Smooth muscle cell (in vitro differentiated cells): ENCODE results near the gene CARHSP1. TPM values are rescaled to one million over a fixed set of nuclear protein-coding genes. Genes with fewer than 3 reads are reported as not detected.

Experiments used
- DNase-seq: peaks from one replicate; lab custom pipeline; 2025; ENCODE audit not compliant: unreplicated experiment; lab: John Stamatoyannopoulos, UW
- H2AFZ ChIP-seq: fragments of 200-600 bp; sonication (generic); 2 replicates; pipeline ENCODE4 v1.6.0; 2016; ENCODE audit warnings: antibody characterized with exemption, low read depth, mild to moderate bottlenecking
- H3F3A ChIP-seq: fragments of 200-600 bp; sonication (generic); 2 replicates; pipeline ENCODE4 v1.6.0; 2017; ENCODE audit warnings: antibody characterized with exemption, low read depth
- H3K27ac ChIP-seq: fragments of 200-600 bp; sonication (generic); 2 replicates; pipeline ENCODE4 v1.5.1; 2016; ENCODE audit warnings: low read depth, mild to moderate bottlenecking
- H3K27me3 ChIP-seq: fragments of 200-600 bp; sonication (generic); 2 replicates; pipeline ENCODE4 v1.6.1; 2016; ENCODE audit warnings: low read depth, mild to moderate bottlenecking
- H3K36me3 ChIP-seq: fragments of 200-600 bp; sonication (generic); 2 replicates; pipeline ENCODE4 v1.5.1; 2016; ENCODE audit warnings: low read depth
- H3K4me1 ChIP-seq: fragments of 200-600 bp; sonication (generic); 2 replicates; pipeline ENCODE4 v1.5.1; 2016; ENCODE audit warnings: low read depth
- H3K4me2 ChIP-seq: fragments of 200-600 bp; sonication (generic); 2 replicates; pipeline ENCODE4 v1.6.0; 2016; ENCODE audit warnings: mild to moderate bottlenecking
- H3K4me3 ChIP-seq: fragments of 200-600 bp; sonication (generic); 2 replicates; pipeline ENCODE4 v1.5.1; 2016; ENCODE audit warnings: mild to moderate bottlenecking
- H3K79me2 ChIP-seq: fragments of 200-600 bp; sonication (generic); 2 replicates; pipeline ENCODE4 v1.6.0; 2016; ENCODE audit warnings: low read depth, mild to moderate bottlenecking
- H3K9ac ChIP-seq: fragments of 200-600 bp; sonication (generic); 2 replicates; pipeline ENCODE4 v1.6.0; 2016; ENCODE audit warnings: low read depth
- H3K9me3 ChIP-seq: fragments of 200-600 bp; sonication (generic); replicated peaks from 2 replicates; pipeline ENCODE4 v1.5.1; 2016; ENCODE audit warnings: low read depth
- H4K20me1 ChIP-seq: fragments of 200-600 bp; sonication (generic); 2 replicates; pipeline ENCODE4 v1.6.0; 2016; ENCODE audit warnings: low read depth
- CTCF ChIP-seq: fragments of 200-600 bp; sonication (generic); IDR thresholded peaks from 2 replicates; pipeline ENCODE4 v1.5.1; 2017; ENCODE audit warnings: borderline replicate concordance, mild to moderate bottlenecking, antibody characterized with exemption; ENCODE audit not compliant: insufficient read depth, poor library complexity, severe bottlenecking
- WGBS: methylation state at CpG from one replicate; pipeline ENCODE4 v1.1.7; 2016; ENCODE audit warnings: low lambda C conversion rate; 5-methylcytosine and 5-hydroxymethylcytosine counted together
- polyA plus RNA-seq: library from polyadenylated mRNA; unstranded; fragments of >200 nt; fragmentation: Nextera tagmentation; extraction: Ambion mirVana; gene quantifications from 2 replicates; pipeline ENCODE4 v1.2.1, GENCODE V29; 2016
- total RNA-seq: library from RNA; depleted of rRNA; stranded (reverse); fragments of >200 nt; gene quantifications from 2 replicates; pipeline ENCODE4 v1.2.3, GENCODE V29; 2014

CARHSP1 gene
- total and polyA plus RNA-seq, 2 experiments from 2014 or later = 62.6 to 94.0 TPM

- Histone ChIP-seq H3K36me3 (peaks cover 22% of the 10 kb centered on the region), H3K9ac (no peak overlapping the region), H3K27ac (no peak overlapping the region), H3K4me2 (no peak overlapping the region), H2AFZ (no peak overlapping the region), H4K20me1 (peaks cover 70% of the 10 kb centered on the region), H3K4me3 (no peak overlapping the region), H3K79me2 (peaks cover 16% of the 10 kb centered on the region), H3F3A (peaks cover 7% of the 10 kb centered on the region), H3K4me1 (no peaks in the 10 kb centered on the region), H3K27me3 (no peaks in the 10 kb centered on the region), H3K9me3 (no peaks in the 10 kb centered on the region)
- no peak for DNase-seq
- peak; percentile 32 for TF ChIP-seq CTCF
- WGBS = 91% methylated on average over 13 of the region's 13 CpGs
Observed at GRCh38 chr16:8905168-8905762, 36.5 kb upstream of the CARHSP1 start.

GRCh38 chr16:8904018-8904430 lies 35.2 kb upstream of the CARHSP1 start:
- H3K27me3 ChIP-seq = no peaks in the 10 kb centered on the region
- H3K27ac ChIP-seq = no peak overlapping the region
- no peak overlapping the region for H2AFZ ChIP-seq
- DNase-seq = no peak
- H3F3A ChIP-seq = peaks cover under 1% of the 10 kb centered on the region
- no peak overlapping the region for H3K4me3 ChIP-seq
- no peak overlapping the region for H3K4me2 ChIP-seq
- H3K9me3 ChIP-seq = no peaks in the 10 kb centered on the region
- peaks cover 5% of the 10 kb centered on the region for H3K79me2 ChIP-seq
- H4K20me1 ChIP-seq = peaks cover 65% of the 10 kb centered on the region
- H3K4me1 ChIP-seq = no peaks in the 10 kb centered on the region
- WGBS = 96% methylated on average over 8 of the region's 8 CpGs
- TF ChIP-seq CTCF = no peak
- H3K9ac ChIP-seq = no peak overlapping the region
- peaks cover 25% of the 10 kb centered on the region for H3K36me3 ChIP-seq

- H3K79me2 ChIP-seq = no peaks in the 10 kb centered on the region
- H3K9me3 ChIP-seq = no peaks in the 10 kb centered on the region
- H3K4me1 ChIP-seq = no peaks in the 10 kb centered on the region
- peaks cover 4% of the 10 kb centered on the region for H3F3A ChIP-seq
- no peak for DNase-seq
- WGBS = 95% methylated on average over 9 of the region's 9 CpGs
- no peaks in the 10 kb centered on the region for H3K27me3 ChIP-seq
- no peak overlapping the region for H3K4me2 ChIP-seq
- no peak overlapping the region for H3K4me3 ChIP-seq
- H4K20me1 ChIP-seq = peaks cover 65% of the 10 kb centered on the region
- no peak overlapping the region for H2AFZ ChIP-seq
- H3K9ac ChIP-seq = no peak overlapping the region
- no peak for TF ChIP-seq CTCF
- H3K27ac ChIP-seq = no peak overlapping the region
- H3K36me3 ChIP-seq = peaks cover 32% of the 10 kb centered on the region
Observed at GRCh38 chr16:8903004-8903403, 34.2 kb upstream of the CARHSP1 start.

GRCh38 chr16:8901320-8901861 lies 32.6 kb upstream of the CARHSP1 start:
- Histone ChIP-seq H3K27ac (no peak overlapping the region), H3K9ac (no peak overlapping the region), H3K4me2 (no peak overlapping the region), H3K9me3 (no peaks in the 10 kb centered on the region), H3F3A (peaks cover 4% of the 10 kb centered on the region), H3K4me3 (no peak overlapping the region), H4K20me1 (peaks cover 63% of the 10 kb centered on the region), H3K79me2 (no peaks in the 10 kb centered on the region), H3K27me3 (no peaks in the 10 kb centered on the region), H3K4me1 (no peaks in the 10 kb centered on the region), H3K36me3 (peaks cover 45% of the 10 kb centered on the region), H2AFZ (no peak overlapping the region)
- 94% methylated on average over 13 of the region's 13 CpGs for WGBS
- no peak for TF ChIP-seq CTCF
- no peak for DNase-seq
